Hepatocyte (in vitro differentiated cells): Measurements from ENCODE around the gene ACHE.
"Not testable (repeated sequence)": the region's sequence is repeated elsewhere in the genome, so short reads cannot be mapped to it uniquely, and the experiment has no call there.

Source experiments
- EZH2 ChIP-seq: fragments of 200-600 bp; sonication (generic); IDR thresholded peaks from 2 replicates; pipeline ENCODE4 v1.6.1; 2016; ENCODE audit warnings: antibody characterized with exemption, mild to moderate bottlenecking, borderline replicate concordance
- TF ChIP-seq, protein P1 (sequence below): fragments of 200-600 bp; sonication (generic); IDR thresholded peaks from 2 replicates; pipeline ENCODE4 v1.5.1; 2016; ENCODE audit warnings: antibody characterized with exemption, mild to moderate bottlenecking; ENCODE audit not compliant: poor library complexity

DNA sequence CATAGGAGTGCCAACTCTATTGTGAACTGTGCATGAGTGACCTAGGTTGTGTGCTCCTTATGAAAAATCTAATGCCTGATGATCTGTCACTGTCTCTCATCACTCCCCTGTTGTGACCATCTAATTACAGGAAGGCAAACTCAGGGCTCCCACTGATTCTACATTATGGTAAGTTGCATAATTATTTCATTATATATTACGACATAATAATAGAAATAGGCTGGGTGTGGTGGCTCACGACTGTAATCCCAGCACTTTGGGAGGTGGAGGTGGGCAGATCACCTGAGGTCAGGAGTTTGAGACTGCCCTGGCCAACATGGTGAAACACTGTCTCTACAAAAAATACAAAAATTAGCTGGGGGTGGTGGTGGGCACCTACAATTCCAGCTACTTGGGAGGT, 39.7 kb upstream of the ACHE start:
- TF ChIP-seq, protein P1, sequence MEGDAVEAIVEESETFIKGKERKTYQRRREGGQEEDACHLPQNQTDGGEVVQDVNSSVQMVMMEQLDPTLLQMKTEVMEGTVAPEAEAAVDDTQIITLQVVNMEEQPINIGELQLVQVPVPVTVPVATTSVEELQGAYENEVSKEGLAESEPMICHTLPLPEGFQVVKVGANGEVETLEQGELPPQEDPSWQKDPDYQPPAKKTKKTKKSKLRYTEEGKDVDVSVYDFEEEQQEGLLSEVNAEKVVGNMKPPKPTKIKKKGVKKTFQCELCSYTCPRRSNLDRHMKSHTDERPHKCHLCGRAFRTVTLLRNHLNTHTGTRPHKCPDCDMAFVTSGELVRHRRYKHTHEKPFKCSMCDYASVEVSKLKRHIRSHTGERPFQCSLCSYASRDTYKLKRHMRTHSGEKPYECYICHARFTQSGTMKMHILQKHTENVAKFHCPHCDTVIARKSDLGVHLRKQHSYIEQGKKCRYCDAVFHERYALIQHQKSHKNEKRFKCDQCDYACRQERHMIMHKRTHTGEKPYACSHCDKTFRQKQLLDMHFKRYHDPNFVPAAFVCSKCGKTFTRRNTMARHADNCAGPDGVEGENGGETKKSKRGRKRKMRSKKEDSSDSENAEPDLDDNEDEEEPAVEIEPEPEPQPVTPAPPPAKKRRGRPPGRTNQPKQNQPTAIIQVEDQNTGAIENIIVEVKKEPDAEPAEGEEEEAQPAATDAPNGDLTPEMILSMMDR, result not testable (repeated sequence)
- not testable (repeated sequence) for TF ChIP-seq EZH2
